HepG2 (cell line): Measurements from ENCODE around the gene EMILIN3. TPM values are rescaled to one million over a fixed set of nuclear protein-coding genes. Genes with fewer than 3 reads are reported as not detected.

ENCODE experiments used
- ATAC-seq: fragments of 200-7000 bp; cut with Tn5 transposase; 3 replicates; pipeline ENCODE4 v1.9.1; 2020; ENCODE audit warnings: mild to moderate bottlenecking, moderate library complexity
- BruUV-seq: library from RNA; stranded (reverse); fragments of 400-500 nt; replicated peaks from 2 replicates; lab custom pipeline; 2021; lab: Mats Ljungman, UMichigan
- CTCF ChIA-PET: fragments of 300-600 bp; formaldehyde crosslinking; extraction: SDS; loops from one replicate; lab custom pipeline; 2021; ENCODE audit warnings: low total read pairs, inconsistent platforms, low intra/inter-chr PET ratio; lab: Yijun Ruan, JAX
- POLR2A ChIA-PET: fragments of 350-600 bp; sonication (Branson Sonifier 250); formaldehyde crosslinking; loops from one replicate; lab custom pipeline; 2020; ENCODE audit warnings: antibody characterized with exemption, inconsistent platforms; lab: Yijun Ruan, JAX
- DNase-seq: peaks from one replicate; pipeline ENCODE4 v3.0.0-alpha.2; 2015; ENCODE audit warnings: low spot score
- FAIRE-seq: peaks from 3 replicates; lab custom pipeline; 2011; peaks lifted over from hg19 to GRCh38; lab: Jason Lieb, UNC
- H2AFZ ChIP-seq: one replicate; pipeline ENCODE4 v1.6.1; 2011; ENCODE audit warnings: low read length, inconsistent platforms
- H3K27ac ChIP-seq: fragments of 300-600 bp; 3 replicates; pipeline ENCODE4 v1.8.0; 2011; ENCODE audit warnings: mixed run types, mild to moderate bottlenecking, mixed read lengths, low read length, inconsistent platforms; ENCODE audit not compliant: insufficient read depth; ENCODE audit errors: extremely low read length
- H3K27me3 ChIP-seq, 2 experiments: fragments of 200-600 bp in 1 of 2; 2 replicates in 1 of 2; 3 replicates in 1 of 2; pipeline versions ENCODE4 v1.6.0 to v1.8.0; 2011; ENCODE audit warnings: low read length in 2 of 2, mild to moderate bottlenecking in 2 of 2, moderate library complexity in 2 of 2, inconsistent platforms in 1 of 2; ENCODE audit not compliant: insufficient read depth in 2 of 2, control insufficient read depth in 1 of 2
- H3K36me3 ChIP-seq, 2 experiments: fragments of 200-600 bp in 1 of 2; replicated peaks in 1 of 2; 2 replicates in 1 of 2; 3 replicates in 1 of 2; pipeline versions ENCODE4 v1.5.1 to v1.8.0; 2011; ENCODE audit warnings: low read length in 2 of 2, inconsistent platforms in 1 of 2; ENCODE audit not compliant: insufficient read depth in 2 of 2, control insufficient read depth in 1 of 2
- H3K4me1 ChIP-seq: 2 replicates; pipeline ENCODE4 v1.5.1; 2012; ENCODE audit warnings: low read length, inconsistent platforms; ENCODE audit not compliant: insufficient read depth
- H3K4me2 ChIP-seq: 2 replicates; pipeline ENCODE4 v1.6.0; 2011; ENCODE audit warnings: low read depth, low read length, inconsistent platforms
- H3K4me3 ChIP-seq, 3 experiments: fragments of 200-600 bp in 1 of 3; sonication (generic), shearing (Covaris generic) in 1 of 3; replicated peaks in 1 of 3; 2 replicates each; pipeline ENCODE4 v1.5.1; 2011 to 2016; ENCODE audit warnings: low read length in 3 of 3, inconsistent platforms in 2 of 3, low read depth in 2 of 3, mild to moderate bottlenecking in 2 of 3, control low read depth in 1 of 3, mixed read lengths in 1 of 3; ENCODE audit not compliant: insufficient read depth in 1 of 3
- H3K79me2 ChIP-seq: one replicate; pipeline ENCODE4 v1.6.1; 2011; ENCODE audit warnings: low read length, inconsistent platforms; ENCODE audit not compliant: insufficient read depth
- H3K9ac ChIP-seq: 2 replicates; pipeline ENCODE4 v1.6.0; 2011; ENCODE audit warnings: mild to moderate bottlenecking, low read depth, low read length, inconsistent platforms; ENCODE audit not compliant: insufficient read depth
- H3K9me3 ChIP-seq: 2 replicates; pipeline ENCODE4 v1.5.1; 2012; ENCODE audit warnings: mild to moderate bottlenecking, low read length
- H4K20me1 ChIP-seq: 2 replicates; pipeline ENCODE4 v1.6.0; 2011; ENCODE audit warnings: inconsistent platforms, mild to moderate bottlenecking, low read length, moderate library complexity; ENCODE audit not compliant: insufficient read depth
- RARA ChIP-seq: IDR thresholded peaks from 2 replicates; pipeline ENCODE4 v1.6.1; 2016; ENCODE audit warnings: missing genetic modification reagents, missing compliant biosample characterization
- SP1 ChIP-seq, 2 experiments: fragments of 450-650 bp in 1 of 2; sonication (generic) in 1 of 2; formaldehyde crosslinking in 1 of 2; IDR thresholded peaks; 2 replicates each; pipeline versions ENCODE4 v1.4.0 to v1.6.1; 2016 to 2020; ENCODE audit warnings: missing genetic modification reagents in 1 of 2
- ZIK1 ChIP-seq: sonication (generic); formaldehyde crosslinking; IDR thresholded peaks from 2 replicates; pipeline ENCODE4 v1.5.0; 2020; ENCODE audit warnings: mild to moderate bottlenecking, low read depth, missing genetic modification reagents, borderline replicate concordance
- ZNF687 ChIP-seq: sonication (generic); formaldehyde crosslinking; IDR thresholded peaks from 2 replicates; pipeline ENCODE4 v1.5.1; 2020; ENCODE audit warnings: mild to moderate bottlenecking, missing genetic modification reagents, moderate library complexity
- WGBS: methylation state at CpG from one replicate; pipeline ENCODE4 v1.1.6; 2017; ENCODE audit warnings: low lambda C conversion rate; 5-methylcytosine and 5-hydroxymethylcytosine counted together
- in situ Hi-C: cut with HindIII; loops from 2 replicates; pipeline ENCODE4 v1.10.0; 2017; ENCODE audit warnings: low pct_unique_long_range_greater_than_20kb; ENCODE audit not compliant: extremely low pct_ligation_motif_present
- intact Hi-C: fragments of 100-400 bp; cut with micrococcal nuclease; formaldehyde crosslinking; loops from one replicate; pipeline ENCODE4 v1.10.0; 2022; ENCODE audit not compliant: unreplicated experiment
- polyA plus RNA-seq, 8 experiments: library from polyadenylated mRNA; depleted of rRNA in 3 of 8; stranded (reverse) in 7 of 8; unstranded in 1 of 8; fragments of >200 nt; fragmentation: Illumina TruSeq in 4 of 8; extraction: Trizol in 4 of 8; gene quantifications; 2 replicates each; pipeline versions ENCODE4 v1.2.1 to v1.2.3, GENCODE V29; 2011 to 2016; ENCODE audit warnings: low read depth in 4 of 8, missing spikeins in 1 of 8, mixed read lengths in 1 of 8; ENCODE audit not compliant: insufficient read depth in 1 of 8
- total RNA-seq, 5 experiments: library from RNA; depleted of rRNA; stranded (reverse); fragments of >200 nt; fragmentation: Illumina TruSeq; extraction: Trizol; gene quantifications; 2 replicates each; pipeline ENCODE4 v1.2.3, GENCODE V29; 2016; ENCODE audit warnings: low read depth in 1 of 5

Gene EMILIN3
- total and polyA plus RNA-seq, 2 of the 13 experiments (the other 11 are each of a cell fraction or from before 2014, with no cell fraction given), result 0.25 to 0.29 TPM

GRCh38 chr20:41406896-41407444, 40.4 kb upstream of the EMILIN3 start (continued):
- TF ChIP-seq RARA (CRISPR knock-in tag), result no peak
- TF ChIP-seq ZIK1 (CRISPR knock-in tag), result no peak

GRCh38 chr20:41406353-41406752, 39.7 kb upstream of the EMILIN3 start:
- ATAC-seq, result no peak
- in situ Hi-C loops, result no loop called here
- CTCF ChIA-PET, result no interaction called here
- Histone ChIP-seq H3K36me3 (peaks cover 48 to 78% of the 10 kb centered on the region in 2 experiments), H3K27ac (no peak overlapping the region), H3K79me2 (no peaks in the 10 kb centered on the region), H3K4me3 (no peak overlapping the region), H3K9me3 (no peaks in the 10 kb centered on the region), H3K4me1 (no peaks in the 10 kb centered on the region), H3K9ac (no peak overlapping the region), H4K20me1 (no peaks in the 10 kb centered on the region), H3K4me2 (no peak overlapping the region), H3K27me3 (no peaks in the 10 kb centered on the region), H2AFZ (no peak overlapping the region)
- no peak for FAIRE-seq
- WGBS, result 95% methylated on average over 10 of the region's 10 CpGs
- DNase-seq, result no peak
- POLR2A ChIA-PET, result no interaction called here
- intact Hi-C loops, result no loop called here
- no TSS peak for BruUV-seq
- 0 out of 2 replicates have a peak, but pooled peaks have one; percentile 13 for TF ChIP-seq ZNF687 (CRISPR knock-in tag)
- no peak for TF ChIP-seq SP1 (IDR thresholded peaks at IDR 0.05)
- no peak for TF ChIP-seq SP1 (CRISPR knock-in tag; IDR thresholded peaks at IDR 0.05)
